Neural cell (in vitro differentiated cells): Measurements from ENCODE around the gene HTD2.

ENCODE experiments used
- CTCF ChIP-seq: fragments of 450-650 bp; IDR thresholded peaks from 2 replicates; pipeline ENCODE4 v1.5.1; 2014; ENCODE audit warnings: antibody characterized with exemption, mild to moderate bottlenecking, moderate library complexity; ENCODE audit not compliant: poor library complexity, severe bottlenecking
- EP300 ChIP-seq: fragments of 450-650 bp; conservative IDR thresholded peaks from 2 replicates; pipeline ENCODE4 v1.6.1; 2014; ENCODE audit warnings: antibody characterized with exemption, mild to moderate bottlenecking, moderate library complexity; ENCODE audit not compliant: poor library complexity, severe bottlenecking
- EZH2 ChIP-seq: fragments of 200-600, 300-800 bp; shearing (Covaris generic), sonication (generic); IDR thresholded peaks from 2 replicates; pipeline ENCODE4 v1.6.1; 2014; ENCODE audit warnings: antibody characterized with exemption, low read length, borderline replicate concordance, mild to moderate bottlenecking; ENCODE audit not compliant: insufficient read depth, poor library complexity, severe bottlenecking
- POLR2AphosphoS5 ChIP-seq: IDR thresholded peaks from 2 replicates; pipeline ENCODE4 v1.6.1; 2012

GRCh38 chr3:58336135-58336882 is 30.0 kb downstream of the HTD2 start:
- TF ChIP-seq CTCF: no peak
- no peak for TF ChIP-seq POLR2AphosphoS5
- no peak for TF ChIP-seq EP300
- TF ChIP-seq EZH2: no peak
